Measurements from ENCODE around the gene PAK1. TPM values are rescaled to one million over a fixed set of nuclear protein-coding genes. Genes with fewer than 3 reads are reported as not detected.
A peak's percentile ranks its signal among the peaks of the same experiment; 100 is the strongest.

Gene PAK1
- total and polyA plus RNA-seq, 2 of the 8 experiments (the other 6 are each of a cell fraction or from before 2014, with no cell fraction given) = 87.7 to 151 TPM

DNA sequence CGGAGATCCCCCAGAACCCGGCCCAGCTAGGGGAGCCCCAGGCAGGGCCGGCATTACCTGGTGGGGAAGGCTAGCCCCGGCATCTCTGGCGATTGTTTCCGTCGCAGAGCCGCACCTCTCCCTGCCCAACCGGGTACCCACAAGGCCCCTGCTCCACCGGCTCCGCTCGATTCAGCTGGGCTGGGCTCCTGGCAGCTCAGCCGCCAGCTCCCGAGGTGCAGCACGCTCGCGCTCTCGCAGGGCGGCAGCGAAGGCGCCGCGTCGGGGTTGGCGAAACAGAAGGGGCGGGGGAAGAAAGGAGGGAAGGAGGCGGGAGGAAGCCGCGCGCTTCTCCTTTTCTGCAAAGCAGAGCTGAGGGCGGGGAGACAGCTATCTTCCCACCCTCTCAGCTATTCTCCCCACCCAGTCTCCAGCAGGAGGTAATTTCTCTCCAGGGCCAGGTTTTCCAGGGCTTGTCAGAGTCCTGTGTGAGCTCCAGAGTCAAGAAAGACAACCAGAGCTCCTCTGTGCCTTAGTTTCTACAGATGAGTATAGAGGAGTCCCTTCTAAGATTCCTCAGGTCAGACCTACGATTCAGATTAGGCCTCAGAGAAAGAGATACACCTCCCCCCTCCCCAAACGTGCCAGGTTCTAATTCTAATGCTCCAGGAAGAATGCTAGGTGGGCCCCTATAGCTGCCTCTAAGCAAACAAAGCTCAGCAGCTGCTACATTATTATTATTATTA is 62.0 kb downstream of the PAK1 start (continued):
- TF ChIP-seq EGR1 (IDR thresholded peaks at IDR 0.05; ENCODE audit: borderline replicate concordance, low read depth, low read length) (0 out of 2 replicates have a peak, but pooled peaks have one; percentile 25), GTF2F1 (IDR thresholded peaks at IDR 0.05; ENCODE audit: borderline replicate concordance, low read depth, low read length) (no peak), BCL11A (IDR thresholded peaks at IDR 0.05; ENCODE audit: low read depth in 2 of 2, low read length in 2 of 2) (no peak), POLR2A (IDR thresholded peaks at IDR 0.05; ENCODE audit: control extremely low read depth in 1 of 2, low read depth in 2 of 2, low read length in 2 of 2) (peak in 1 of 2 experiments; percentile 60; a peak in 2 of 3 replicates), NANOG (IDR thresholded peaks at IDR 0.05; ENCODE audit: insufficient read depth, low read depth, low read length, poor library complexity, severe bottlenecking) (no peak), TBP (IDR thresholded peaks at IDR 0.05; ENCODE audit: low read depth, low read length) (peak; percentile 66; the same call in 1 of the 2 replicates), JUN (IDR thresholded peaks at IDR 0.05; ENCODE audit: low read depth, low read length) (no peak), RAD21 (IDR thresholded peaks at IDR 0.05 in 1 of 2, conservative IDR thresholded peaks at IDR 0.05 in 1 of 2; ENCODE audit: low read depth in 2 of 2, low read length in 2 of 2) (peak in 1 of 2 experiments; percentile 45; a peak in 3 of 4 replicates), SP4 (IDR thresholded peaks at IDR 0.05; ENCODE audit: low read length) (no peak), KDM5A (IDR thresholded peaks at IDR 0.05; ENCODE audit: low read length) (no peak), KDM4A (IDR thresholded peaks at IDR 0.05; ENCODE audit: low read depth, low read length, severe bottlenecking) (peak; percentile 30), ASH2L (IDR thresholded peaks at IDR 0.05; ENCODE audit: low read length) (peak; percentile 98), JUND (IDR thresholded peaks at IDR 0.05; ENCODE audit: low read length) (no peak), E2F6 (IDR thresholded peaks at IDR 0.05) (peak; percentile 15; the same call in 1 of the 2 replicates), TEAD4 (IDR thresholded peaks at IDR 0.05; ENCODE audit: low read depth, low read length) (no peak), HDAC2 (IDR thresholded peaks at IDR 0.05; ENCODE audit: borderline replicate concordance in 1 of 2, low read depth in 2 of 2, low read length in 2 of 2) (peak in 1 of 2 experiments; percentile 39; a peak in 1 of 4 replicates), NRF1 (IDR thresholded peaks at IDR 0.05; ENCODE audit: low read depth, low read length) (no peak)
- TF ChIP-seq, protein P1, sequence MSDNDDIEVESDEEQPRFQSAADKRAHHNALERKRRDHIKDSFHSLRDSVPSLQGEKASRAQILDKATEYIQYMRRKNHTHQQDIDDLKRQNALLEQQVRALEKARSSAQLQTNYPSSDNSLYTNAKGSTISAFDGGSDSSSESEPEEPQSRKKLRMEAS (IDR thresholded peaks at IDR 0.05) = peak; percentile 54; the same call in 1 of the 2 replicates
